ENCODE data around the gene STX3. TPM values are rescaled to one million over a fixed set of nuclear protein-coding genes. Genes with fewer than 3 reads are reported as not detected.

Gene STX3
- polyA plus RNA-seq, 2 of the 4 experiments (the other 2 are of a cell fraction) = 15.2 to 15.4 TPM

Other genes with a start within 250 kb of the STX3 start
- not detected in 2 replicates for gene OR4D9, start 243.8 kb upstream of the STX3 start, polyA plus RNA-seq (2011; rRNA removed)
- gene OR4D9, start 243.8 kb upstream of the STX3 start, polyA plus RNA-seq (2017; fragmentation: RNase III; extraction: RNeasy Plus Mini Kit Qiagen cat#74134 plus additional on column Dnase treatment) = not detected in 3 replicates
- 31.7 and 39.6 TPM in 2 replicates for gene OSBP, start 139.6 kb upstream of the STX3 start, polyA plus RNA-seq (2011; rRNA removed)
- gene OSBP, start 139.6 kb upstream of the STX3 start, polyA plus RNA-seq (2017; fragmentation: RNase III; extraction: RNeasy Plus Mini Kit Qiagen cat#74134 plus additional on column Dnase treatment) = 25.4 to 26.3 TPM (median 25.9 TPM) in 3 replicates
- gene PATL1, start 86.3 kb upstream of the STX3 start, polyA plus RNA-seq (2011; rRNA removed) = 54.6 and 61.4 TPM in 2 replicates
- gene PATL1, start 86.3 kb upstream of the STX3 start, polyA plus RNA-seq (2017; fragmentation: RNase III; extraction: RNeasy Plus Mini Kit Qiagen cat#74134 plus additional on column Dnase treatment) = 36.5 to 40.6 TPM (median 37.2 TPM) in 3 replicates
- gene OR10V1, start 41.5 kb upstream of the STX3 start, polyA plus RNA-seq (2011; rRNA removed) = not detected in 2 replicates
- gene OR10V1, start 41.5 kb upstream of the STX3 start, polyA plus RNA-seq (2017; fragmentation: RNase III; extraction: RNeasy Plus Mini Kit Qiagen cat#74134 plus additional on column Dnase treatment) = not detected in 3 replicates
- 62.8 and 77.7 TPM in 2 replicates for gene MRPL16, start 55.4 kb downstream of the STX3 start, polyA plus RNA-seq (2011; rRNA removed)
- 54.3 to 59.0 TPM (median 57.3 TPM) in 3 replicates for gene MRPL16, start 55.4 kb downstream of the STX3 start, polyA plus RNA-seq (2017; fragmentation: RNase III; extraction: RNeasy Plus Mini Kit Qiagen cat#74134 plus additional on column Dnase treatment)
- not detected in 2 replicates for gene CBLIF, start 90.1 kb downstream of the STX3 start, polyA plus RNA-seq (2011; rRNA removed)
- not detected in 3 replicates for gene CBLIF, start 90.1 kb downstream of the STX3 start, polyA plus RNA-seq (2017; fragmentation: RNase III; extraction: RNeasy Plus Mini Kit Qiagen cat#74134 plus additional on column Dnase treatment)
- 0.79 and 1.5 TPM in 2 replicates for gene TCN1, start 111.1 kb downstream of the STX3 start, polyA plus RNA-seq (2011; rRNA removed)
- gene TCN1, start 111.1 kb downstream of the STX3 start, polyA plus RNA-seq (2017; fragmentation: RNase III; extraction: RNeasy Plus Mini Kit Qiagen cat#74134 plus additional on column Dnase treatment) = 0.18 to 0.47 TPM (median 0.22 TPM) in 3 replicates
- gene OOSP3, start 123.4 kb downstream of the STX3 start, polyA plus RNA-seq (2011; rRNA removed) = not detected in 2 replicates
- gene OOSP3, start 123.4 kb downstream of the STX3 start, polyA plus RNA-seq (2017; fragmentation: RNase III; extraction: RNeasy Plus Mini Kit Qiagen cat#74134 plus additional on column Dnase treatment) = not detected in 3 replicates
- gene OOSP1, start 183.1 kb downstream of the STX3 start, polyA plus RNA-seq (2011; rRNA removed) = not detected in 2 replicates
- not detected in 3 replicates for gene OOSP1, start 183.1 kb downstream of the STX3 start, polyA plus RNA-seq (2017; fragmentation: RNase III; extraction: RNeasy Plus Mini Kit Qiagen cat#74134 plus additional on column Dnase treatment)
- gene OOSP4A, start 208.7 kb downstream of the STX3 start, polyA plus RNA-seq (2011; rRNA removed) = not detected in 2 replicates
- gene OOSP4A, start 208.7 kb downstream of the STX3 start, polyA plus RNA-seq (2017; fragmentation: RNase III; extraction: RNeasy Plus Mini Kit Qiagen cat#74134 plus additional on column Dnase treatment) = not detected in 3 replicates

Data from A549 (cell line).